Right kidney (tissue), 1 donor: ENCODE results near the gene RNF168.
"Not testable (repeated sequence)": the region's sequence is repeated elsewhere in the genome, so short reads cannot be mapped to it uniquely, and the experiment has no call there.

Source experiments
- DNase-seq: peaks from one replicate; pipeline ENCODE4 v3.0.0-alpha.2; 2016

The RNF168 gene

DNA sequence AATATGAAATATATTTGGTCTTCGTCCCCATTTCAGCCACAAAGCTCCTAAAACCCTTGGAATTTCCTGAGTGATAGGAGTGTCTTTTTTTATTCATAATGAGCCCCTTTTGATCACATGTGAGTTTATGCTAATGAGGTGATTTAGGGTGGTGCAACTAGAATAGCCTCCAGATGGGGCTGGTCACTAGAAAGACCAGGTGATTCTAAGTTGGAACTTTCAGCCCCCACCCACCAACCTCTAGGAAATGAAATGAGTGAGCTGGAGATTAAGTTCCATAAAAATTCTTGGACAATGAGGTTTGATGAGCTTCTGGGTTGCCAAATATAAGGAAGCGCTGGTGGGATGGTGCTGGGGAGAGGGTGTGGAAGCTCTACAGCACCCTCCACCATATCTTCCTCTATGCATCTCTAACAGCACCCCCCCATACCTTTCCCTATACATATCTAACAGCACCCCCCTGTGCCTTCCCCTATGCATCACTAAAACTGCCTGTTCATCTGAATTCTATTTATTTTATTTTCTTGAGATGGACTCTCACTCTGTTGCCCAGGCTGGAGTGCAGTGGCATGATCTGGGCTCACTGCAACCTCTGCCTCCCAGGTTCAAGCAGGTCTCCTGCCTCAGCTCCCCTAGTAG lies 13.7 kb upstream of the RNF168 start:
- DNase-seq: no peak

DNA sequence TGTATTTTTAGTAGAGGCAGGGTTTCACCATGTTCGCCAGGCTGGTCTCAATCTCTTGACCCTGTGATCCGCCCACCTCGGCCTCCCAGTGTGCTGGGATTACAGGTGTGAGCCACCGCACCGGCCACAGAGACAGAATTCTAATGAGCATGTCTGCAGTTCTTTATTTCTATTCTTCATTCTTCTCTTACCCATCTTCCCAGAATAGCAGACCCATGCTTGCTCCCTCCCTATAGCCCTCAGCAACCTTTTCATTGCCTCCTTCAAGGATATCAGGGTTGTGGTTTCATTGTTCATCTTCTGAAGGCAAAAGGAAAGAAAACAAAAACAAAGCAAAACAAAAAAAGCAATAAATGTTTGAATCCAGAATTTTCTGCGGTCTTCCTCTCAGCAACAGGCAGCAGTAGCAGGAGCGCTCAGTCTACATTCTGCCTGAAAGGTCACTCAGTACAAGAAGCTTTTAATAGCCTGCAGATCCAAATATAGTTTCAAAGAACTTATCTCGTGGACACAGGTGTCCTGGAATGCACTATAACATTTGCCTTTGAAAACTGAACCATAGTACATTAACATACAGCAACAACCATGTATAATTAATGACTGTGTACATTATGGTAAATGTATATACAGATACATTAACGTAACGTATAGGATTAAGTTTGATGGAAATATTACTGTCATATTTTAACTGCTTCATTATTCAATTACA lies 11.5 kb upstream of the RNF168 start, which contains the start of gene SMCO1:
SMCO1 (minus strand) TSS at position 434 of the 709 bp plus-strand sequence; CDS start at position 297, 137 bp downstream.
- no peak for DNase-seq

DNA sequence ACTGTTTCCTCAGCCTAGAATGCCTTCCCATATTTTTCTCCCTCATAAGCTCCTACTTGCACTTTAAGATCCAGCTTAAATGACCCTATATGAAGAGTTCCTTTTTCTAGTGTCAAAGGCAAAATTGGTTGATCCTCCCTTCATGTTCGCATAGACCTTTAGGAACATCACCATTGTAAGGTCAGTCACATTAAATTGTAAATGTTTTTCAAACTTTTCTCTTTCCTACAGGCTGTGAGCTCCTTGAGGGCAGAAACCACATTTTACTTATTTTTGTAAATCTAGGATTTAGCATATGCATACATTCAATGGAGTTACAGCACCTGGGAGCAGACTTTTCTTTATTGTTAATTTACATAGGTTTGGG lies 10.8 kb upstream of the RNF168 start:
- no peak for DNase-seq

DNA sequence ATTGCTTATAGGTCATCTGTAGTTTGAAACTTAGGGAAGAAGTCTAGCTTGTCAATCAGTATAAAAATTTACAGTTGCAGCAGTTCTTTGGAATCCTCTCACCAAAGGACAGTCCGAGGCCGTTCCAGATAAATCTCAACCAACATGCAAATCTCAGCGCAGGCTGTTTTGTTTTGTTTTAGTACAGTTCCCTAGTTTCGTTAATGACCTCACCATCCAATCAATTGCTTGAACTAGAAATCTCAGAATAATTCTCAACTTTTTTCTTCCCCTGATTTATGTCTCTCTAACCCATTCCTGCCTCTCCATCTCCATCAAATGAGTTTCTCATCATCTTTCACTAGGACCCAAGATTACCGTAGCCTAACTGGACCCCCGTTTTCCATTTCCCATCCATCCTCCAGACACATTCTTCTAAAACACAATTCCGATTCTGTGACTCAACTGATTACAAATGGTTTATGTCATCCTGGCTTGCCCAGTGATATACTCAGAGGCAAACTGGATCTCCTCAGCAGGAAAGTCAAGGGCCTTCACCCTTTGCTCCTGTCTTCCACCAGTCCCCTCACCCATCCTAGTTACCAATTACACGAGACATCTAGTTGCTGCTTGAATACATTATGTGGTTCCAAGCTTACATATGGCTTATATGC lies 10.3 kb upstream of the RNF168 start:
- DNase-seq: no peak

DNA sequence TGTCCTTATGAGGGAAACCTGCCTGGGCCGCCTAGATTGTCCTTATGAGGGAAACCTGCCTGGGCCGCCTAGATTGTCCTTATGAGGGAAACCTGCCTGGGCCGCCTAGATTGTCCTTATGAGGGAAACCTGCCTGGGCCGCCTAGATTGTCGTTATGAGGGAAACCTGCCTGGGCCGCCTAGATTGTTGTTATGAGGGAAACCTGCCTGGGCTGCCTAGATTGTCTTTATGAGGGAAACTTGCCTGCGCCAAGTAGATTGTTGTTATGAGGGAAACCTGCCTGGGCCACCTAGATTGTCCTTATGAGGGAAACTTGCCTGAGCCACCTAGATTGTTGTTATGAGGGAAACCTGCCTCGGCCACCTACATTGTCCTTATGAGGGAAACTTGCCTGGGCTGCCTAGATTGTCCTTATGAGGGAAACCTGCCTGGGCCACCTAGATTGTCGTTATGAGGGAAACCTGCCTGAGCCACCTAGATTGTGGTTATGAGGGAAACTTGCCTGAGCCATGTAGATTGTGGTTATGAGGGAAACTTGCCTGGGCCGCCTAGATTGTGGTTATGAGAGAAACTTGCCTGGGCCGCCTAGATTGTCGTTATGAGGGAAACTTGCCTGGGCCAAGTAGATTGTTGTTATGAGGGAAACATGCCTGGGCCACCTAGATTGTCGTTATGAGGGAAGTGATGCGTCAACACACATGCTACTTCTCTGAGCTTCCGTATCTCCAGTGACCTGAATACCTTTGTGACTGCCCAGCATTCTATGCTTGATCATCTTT lies 8.3 kb upstream of the RNF168 start:
- DNase-seq: not testable (repeated sequence)

DNA sequence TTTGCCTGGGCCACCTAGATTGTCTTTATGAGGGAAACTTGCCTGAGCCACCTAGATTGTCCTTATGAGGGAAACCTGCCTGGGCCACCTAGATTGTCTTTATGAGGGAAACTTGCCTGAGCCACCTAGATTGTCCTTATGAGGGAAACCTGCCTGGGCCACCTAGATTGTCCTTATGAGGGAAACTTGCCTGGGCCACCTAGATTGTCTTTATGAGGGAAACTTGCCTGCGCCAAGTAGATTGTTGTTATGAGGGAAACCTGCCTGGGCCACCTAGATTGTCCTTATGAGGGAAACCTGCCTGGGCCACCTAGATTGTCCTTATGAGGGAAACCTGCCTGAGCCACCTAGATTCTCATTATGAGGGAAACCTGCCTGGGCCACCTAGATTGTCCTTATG lies 7.5 kb upstream of the RNF168 start:
- not testable (repeated sequence) for DNase-seq

DNA sequence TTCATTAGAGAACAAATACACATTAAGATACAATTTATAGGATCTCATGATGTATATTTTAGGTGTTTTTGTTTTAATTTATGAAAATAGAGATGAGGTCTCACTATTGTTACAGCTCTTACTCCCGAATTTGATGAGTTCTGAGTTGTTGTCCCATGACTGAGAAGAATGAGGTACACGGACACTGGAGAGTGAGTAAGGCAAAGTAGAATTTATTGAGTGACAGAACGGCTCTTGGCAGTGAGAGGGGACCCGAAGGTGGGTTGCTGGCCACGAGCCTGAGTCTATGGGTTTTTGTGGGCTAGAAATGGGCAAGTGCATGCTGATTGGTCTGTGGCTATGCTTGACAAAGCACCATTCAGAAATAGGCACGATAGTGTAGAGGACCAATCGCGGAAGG lies 3.1 kb upstream of the RNF168 start:
- no peak for DNase-seq

DNA sequence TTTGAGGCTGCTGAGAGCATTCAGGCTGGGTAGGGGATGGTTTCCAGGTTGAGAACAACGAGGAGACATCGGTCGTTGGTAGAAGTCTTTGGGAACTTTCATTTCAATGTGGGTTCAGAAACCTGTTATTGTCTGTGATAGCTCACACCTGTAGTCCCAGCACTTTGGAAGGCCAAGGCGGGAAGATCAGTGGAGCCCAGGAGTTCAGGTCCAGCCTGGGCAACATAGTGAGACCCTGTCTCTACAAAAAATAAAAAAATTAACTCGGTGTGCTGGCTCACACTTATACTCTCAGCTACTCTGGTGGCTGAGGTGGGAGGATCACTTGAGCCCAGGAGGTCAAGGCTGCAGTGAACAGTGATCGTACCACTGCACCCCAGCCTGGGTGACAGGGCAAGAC lies 988 bp upstream of the RNF168 start:
- no peak for DNase-seq

DNA sequence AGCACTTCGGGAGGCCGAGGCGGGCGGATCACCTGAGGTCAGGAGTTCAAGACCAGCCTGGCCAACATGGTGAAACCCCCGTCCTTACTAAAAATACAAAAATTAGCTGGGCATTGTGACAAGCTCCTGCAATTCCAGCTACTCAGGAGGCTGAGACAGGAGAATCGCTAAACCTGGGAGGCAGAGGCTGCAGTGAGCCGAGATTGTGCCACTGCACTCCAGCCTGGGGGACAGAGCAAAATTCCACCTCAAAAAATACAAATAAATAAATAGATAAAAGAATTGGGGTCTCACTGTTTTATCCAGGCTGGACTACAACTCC lies 470 bp upstream of the RNF168 start:
- DNase-seq: not testable (repeated sequence)

DNA sequence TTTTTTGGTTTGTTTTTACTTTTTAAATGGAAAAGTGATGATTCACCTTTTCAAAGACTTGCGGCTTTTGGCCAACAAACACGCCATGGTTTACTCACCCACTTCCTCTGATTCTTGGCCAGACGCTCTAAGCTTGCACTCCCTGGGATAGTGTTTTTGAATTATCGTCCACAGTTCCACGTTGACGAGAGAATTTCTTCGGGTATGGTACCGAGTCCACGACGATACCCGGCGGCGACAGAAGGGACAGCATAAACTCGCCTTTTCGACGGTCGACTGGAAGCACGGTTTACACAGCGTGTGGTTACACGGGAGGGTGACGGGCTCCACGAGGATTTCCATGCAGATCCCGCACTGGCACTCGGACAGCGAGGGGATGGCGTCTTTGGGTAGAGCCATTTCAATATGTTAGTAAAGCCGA lies 783 bp downstream of the RNF168 start:
- DNase-seq: peak; percentile 67

DNA sequence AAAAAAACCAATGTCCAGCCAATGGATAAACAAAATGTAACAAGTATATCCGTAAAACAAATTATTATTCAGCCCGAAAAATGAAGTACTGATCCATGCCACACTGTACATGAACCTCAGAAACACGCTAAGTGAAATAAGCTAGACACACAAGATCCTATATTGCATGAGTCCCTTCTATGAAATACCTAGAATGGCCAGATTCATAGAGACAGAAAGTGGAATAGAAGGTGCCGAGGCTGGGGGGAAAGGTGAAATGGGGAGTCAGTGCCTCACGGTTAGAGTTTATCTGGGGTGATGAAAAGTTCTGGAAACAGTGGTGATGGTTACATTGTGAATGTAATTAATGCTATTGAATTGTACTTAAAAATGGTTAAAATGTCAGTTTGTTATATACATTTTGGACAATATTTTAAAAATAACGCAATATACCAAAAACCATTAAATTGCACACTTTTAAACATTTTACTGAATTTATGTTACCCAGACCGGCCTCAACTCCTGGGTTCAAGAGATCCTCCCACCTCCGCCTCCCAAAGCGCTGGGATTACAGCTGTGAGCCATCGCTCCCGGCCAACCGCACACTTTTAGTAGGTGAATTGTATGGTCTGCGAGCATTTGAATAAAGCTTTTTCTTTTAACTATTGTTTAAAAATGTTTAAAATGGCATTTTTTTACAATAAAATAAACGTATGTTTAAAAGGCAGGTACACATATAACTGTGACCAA lies 2.1 kb downstream of the RNF168 start:
- no peak for DNase-seq

DNA sequence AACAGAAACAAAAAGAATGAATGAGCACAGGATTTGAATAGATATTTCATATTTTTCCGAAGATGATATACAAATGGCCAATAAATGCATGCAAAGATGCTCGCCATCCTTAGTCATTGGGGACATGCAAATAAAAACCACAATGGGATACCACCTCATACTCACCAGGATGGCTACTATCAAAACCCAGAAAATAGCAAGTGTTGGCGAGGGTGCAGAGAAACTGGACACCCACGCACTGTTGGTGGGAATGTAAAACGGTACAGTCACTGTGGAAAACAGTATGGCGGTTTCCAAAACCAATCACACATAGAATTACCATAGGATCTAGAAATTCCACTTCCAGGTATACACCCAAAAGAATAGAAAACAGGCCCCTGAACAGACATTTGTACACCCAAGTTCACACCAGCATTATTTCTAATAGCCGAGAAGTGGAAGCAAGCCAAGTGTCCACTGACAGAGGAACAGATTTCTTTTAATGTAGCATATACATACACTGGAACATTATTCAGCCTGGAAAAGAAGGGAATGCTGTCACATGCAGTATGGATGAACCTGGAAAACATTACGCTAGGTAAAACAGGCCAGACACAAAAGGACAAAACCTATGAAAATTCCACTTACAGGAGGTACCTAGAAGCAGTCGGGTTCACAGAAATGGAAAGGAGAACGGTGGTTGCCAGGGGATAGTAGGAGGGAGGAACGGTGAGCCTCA lies 3.6 kb downstream of the RNF168 start:
- no peak for DNase-seq

DNA sequence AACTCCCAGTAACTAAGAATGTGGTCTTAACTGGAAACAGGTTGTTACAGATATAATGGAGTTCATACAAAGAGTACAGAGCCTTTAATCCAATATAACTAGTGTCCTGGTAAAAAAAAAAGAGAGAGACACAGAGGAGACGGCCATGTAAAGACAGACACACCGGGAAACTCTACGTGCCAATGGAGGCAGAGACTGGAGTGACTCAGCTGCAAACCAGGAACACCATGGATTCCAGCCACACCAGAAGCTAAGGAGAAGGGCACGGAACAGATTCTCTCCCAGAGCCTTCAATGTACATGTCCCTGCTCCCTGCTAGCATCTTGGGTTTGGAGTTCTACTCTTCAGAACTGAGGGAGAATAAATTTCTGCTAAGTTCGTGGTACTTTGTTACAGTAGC lies 4.5 kb downstream of the RNF168 start:
- DNase-seq: no peak

DNA sequence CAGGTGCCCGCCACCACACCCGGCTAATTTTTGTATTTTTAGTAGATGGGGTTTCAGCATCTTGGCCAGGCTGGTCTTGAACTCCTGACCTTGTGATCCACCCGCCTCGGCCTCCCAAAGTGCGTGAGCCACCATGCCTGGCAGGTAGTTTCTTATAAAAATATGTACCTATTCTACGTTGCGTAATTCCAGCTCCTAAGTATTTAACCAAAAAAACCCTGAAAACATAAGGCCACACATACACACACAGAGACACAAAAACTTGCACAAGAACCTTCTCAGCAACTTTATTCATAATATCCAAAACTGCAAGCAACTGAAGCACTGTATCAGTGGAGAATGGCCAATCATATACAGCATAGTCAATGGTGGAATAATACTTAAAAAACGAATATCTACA lies 5.3 kb downstream of the RNF168 start:
- DNase-seq: no peak

DNA sequence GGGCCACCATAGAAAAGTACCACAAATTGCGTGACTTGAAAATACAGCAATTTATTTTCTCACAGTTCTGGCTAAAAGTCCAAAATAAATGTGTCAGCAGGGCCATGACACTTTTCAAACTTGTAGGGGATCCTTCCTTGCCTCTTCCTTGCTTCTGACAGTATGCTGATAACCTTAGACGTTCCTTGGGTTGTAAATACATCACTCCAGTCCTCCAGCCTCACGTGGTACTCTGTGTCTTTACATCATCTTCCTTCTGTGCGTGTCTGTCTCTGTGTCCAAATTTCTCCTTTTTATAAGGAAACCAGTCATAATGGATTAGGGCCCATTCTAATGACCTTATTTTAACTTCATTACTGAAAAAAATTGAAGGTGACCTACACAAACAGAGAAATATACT lies 7.4 kb downstream of the RNF168 start:
- no peak for DNase-seq

DNA sequence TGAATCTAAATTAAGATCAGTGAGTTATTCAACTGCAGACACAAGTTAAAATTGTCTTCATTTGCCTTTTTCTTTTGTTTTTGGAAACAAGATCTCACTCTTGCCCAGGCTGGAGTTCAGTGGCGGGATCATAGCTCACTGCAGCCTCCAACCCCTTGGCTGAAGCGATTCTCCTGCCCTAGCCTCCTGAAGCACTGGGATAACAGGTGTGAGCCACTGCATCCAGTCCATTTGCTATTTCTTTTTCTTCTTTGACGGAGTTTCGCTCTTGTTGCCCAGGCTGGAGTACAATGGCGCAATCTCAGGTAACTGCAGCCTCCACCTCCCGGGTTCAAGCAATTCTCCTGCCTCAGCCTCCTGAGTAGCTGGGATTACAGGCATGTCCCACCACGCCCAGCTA lies 10.3 kb downstream of the RNF168 start:
- no peak for DNase-seq

DNA sequence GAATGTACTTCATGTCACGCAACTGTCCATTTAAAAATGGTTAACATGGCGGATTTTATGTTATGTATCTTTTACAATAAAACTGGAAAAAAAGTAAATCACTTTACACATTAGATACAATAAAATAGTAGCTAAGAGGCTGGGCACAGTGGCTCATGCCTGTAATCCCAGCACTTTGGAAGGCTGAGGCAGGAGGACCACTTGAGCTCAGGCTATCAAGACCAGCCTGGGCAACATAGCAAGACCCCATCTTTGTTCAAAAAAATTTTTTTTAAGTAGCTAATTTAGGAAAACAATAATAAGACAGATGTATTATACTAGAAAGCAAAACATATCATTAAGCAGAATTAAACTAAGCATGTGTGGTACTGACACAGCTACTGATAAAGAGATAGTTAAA lies 11.5 kb downstream of the RNF168 start:
- no peak for DNase-seq

DNA sequence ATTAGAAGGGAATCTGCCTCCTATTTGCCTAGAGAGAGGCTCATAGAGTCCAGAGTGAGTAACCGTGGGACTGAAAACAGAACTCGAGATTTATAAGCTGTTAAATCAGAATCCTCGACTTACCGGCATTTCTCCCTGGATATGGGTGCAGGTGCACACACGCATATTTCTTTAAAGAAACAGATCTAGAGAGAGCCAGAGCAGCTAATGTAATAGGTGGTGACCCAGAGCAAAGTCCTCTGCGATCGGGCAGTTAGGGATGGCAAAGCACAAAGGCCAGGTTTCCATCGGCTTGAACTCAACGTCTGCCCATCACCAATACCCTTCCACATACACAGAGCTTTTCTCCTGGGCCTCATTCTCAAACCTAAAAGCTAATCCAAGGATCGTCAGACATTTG lies 13.8 kb downstream of the RNF168 start:
- DNase-seq: no peak

DNA sequence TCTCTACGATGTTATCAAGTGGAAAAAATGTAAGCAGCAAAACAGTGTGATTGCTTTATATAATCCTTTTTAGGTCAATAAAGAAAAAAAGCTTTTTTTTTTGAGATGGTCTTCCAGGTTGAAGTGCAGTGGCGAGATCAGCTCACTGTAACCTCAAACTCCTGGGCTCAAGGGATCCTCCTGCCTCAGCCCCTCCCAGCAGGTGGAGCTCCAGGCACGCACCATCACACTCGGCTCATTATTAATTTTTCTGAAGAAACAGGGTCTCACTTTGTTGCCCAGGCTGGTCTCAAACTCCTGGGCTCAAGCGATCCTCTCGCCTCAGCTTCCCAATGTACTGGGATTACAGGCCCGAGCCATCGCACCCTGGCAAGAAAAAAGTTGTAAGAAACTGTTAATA lies 17.3 kb downstream of the RNF168 start:
- DNase-seq: no peak

DNA sequence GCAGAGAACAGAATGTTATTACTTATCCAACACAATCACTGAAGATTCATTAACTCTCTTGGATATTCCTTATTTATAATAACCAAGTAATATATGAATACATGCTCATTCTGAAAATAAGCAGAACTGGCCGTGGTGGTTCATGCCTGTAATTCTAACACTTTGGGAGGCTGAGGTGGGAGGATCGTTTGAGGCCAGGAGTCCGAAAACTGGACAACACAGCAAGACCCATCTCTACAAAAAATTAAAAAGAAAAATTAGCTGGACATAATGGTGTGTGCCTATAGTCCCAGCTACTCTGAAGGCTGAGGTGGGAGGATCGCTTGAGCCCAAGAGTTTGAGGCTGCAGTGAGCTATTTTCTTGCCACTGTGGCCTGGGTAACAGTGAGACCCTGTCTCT lies 25.9 kb downstream of the RNF168 start:
- DNase-seq: no peak

DNA sequence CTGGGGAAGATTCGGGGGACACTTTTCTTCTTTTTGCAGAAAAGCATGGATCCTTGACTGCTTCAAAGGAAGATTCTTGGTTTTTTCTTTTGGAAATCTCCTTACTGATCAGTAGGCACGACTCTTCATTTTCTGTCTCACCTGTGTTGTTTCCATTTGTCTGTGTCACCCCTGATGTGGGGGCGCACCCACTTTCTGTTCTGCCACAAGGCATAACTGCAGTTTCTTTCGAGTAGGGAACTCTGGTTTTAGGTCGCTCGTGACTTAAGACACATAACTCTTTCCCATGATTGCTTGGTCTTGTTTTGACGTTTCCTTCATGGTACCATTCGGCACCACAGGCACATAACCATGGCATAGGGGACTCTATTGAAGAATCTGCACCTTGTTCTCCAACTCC lies 31.3 kb downstream of the RNF168 start:
- DNase-seq: no peak

DNA sequence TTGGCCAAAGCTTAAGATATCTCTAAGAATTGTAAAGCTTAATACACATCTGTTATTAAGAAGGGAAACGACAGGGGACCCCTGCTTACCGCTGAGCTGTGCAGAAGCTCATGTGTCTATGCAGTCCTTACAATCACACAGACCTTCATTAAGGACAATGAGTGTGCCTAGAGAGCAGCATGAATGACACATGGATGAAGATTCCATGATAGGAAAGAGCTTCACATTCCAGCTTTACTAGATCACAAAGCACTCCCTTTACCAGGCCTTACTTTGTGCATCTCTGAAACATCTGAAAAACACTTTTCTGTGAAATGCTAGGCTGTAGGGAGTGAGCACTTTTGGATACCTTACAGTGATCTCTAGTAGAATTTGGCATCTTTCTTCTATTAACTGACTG lies 32.0 kb downstream of the RNF168 start:
- DNase-seq: no peak
